Measurements from ENCODE around the gene SRC.

SRC gene

DNA sequence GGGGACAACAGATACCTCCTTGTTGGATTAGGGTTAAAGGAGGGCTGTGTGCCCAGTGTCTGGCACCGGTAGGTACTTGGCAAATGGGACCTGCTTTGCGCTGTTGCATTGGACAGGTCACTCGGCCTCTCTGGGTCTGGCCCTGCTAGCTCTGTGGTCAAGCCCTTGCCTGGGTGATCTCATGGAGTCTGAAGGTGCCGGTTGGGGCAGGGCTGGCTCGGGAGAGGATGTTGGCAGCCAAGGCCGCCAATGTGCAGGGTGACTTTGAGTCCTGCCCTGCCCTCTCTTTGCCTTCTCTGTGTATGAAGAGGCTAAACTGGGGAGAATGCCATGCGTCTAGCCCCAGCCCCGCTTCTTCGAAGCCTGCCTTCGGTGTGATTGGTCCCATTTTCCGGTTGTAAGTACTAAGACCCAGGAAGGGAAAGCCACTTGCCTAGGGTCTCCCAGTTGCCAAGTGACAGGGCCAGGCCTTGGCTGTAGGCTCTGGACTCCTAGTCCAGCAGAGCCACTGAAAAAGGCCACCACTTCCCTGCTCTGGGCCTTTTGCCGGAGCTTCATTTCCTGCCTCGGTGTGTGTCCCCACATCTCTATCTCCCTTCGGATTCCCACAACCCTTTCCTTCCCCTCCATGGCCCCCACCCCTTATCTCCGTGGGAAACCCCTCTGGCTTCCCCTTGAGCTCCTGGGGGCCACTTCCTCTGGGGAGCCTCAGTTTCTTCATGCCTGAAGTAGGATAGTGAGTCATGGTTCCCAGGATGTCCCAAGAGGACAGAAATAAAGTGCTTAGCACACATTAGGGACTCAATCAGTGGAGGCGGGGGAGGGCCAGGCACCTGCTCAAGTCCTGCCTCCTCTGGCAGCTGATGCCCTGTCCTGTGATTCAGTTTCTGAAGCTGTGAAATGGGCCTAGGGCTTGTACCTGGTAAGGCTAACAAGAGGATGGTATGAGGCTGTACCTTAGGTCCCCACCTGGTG lies 3.9 kb downstream of the SRC start:
- TF ChIP-seq, protein P1, sequence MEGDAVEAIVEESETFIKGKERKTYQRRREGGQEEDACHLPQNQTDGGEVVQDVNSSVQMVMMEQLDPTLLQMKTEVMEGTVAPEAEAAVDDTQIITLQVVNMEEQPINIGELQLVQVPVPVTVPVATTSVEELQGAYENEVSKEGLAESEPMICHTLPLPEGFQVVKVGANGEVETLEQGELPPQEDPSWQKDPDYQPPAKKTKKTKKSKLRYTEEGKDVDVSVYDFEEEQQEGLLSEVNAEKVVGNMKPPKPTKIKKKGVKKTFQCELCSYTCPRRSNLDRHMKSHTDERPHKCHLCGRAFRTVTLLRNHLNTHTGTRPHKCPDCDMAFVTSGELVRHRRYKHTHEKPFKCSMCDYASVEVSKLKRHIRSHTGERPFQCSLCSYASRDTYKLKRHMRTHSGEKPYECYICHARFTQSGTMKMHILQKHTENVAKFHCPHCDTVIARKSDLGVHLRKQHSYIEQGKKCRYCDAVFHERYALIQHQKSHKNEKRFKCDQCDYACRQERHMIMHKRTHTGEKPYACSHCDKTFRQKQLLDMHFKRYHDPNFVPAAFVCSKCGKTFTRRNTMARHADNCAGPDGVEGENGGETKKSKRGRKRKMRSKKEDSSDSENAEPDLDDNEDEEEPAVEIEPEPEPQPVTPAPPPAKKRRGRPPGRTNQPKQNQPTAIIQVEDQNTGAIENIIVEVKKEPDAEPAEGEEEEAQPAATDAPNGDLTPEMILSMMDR (IDR thresholded peaks at IDR 0.05; ENCODE audit: extremely low read depth, insufficient read depth, missing control alignments), result no peak
- DNase-seq (ENCODE audit: low spot score), result no peak
- in situ Hi-C loops (cut with MboI; ENCODE audit: low pct_unique_long_range_greater_than_20kb, low sequenced_read_pairs, unreplicated experiment), result no loop called here

GRCh38 chr20:37350649-37351574 lies 5.0 kb downstream of the SRC start:
- DNase-seq (ENCODE audit: low spot score), result no peak
- TF ChIP-seq, protein P1 (IDR thresholded peaks at IDR 0.05; ENCODE audit: extremely low read depth, insufficient read depth, missing control alignments), result no peak
- in situ Hi-C loops (cut with MboI; ENCODE audit: low pct_unique_long_range_greater_than_20kb, low sequenced_read_pairs, unreplicated experiment), result no loop called here

GRCh38 chr20:37351689-37352607 lies 6.0 kb downstream of the SRC start:
- DNase-seq (ENCODE audit: low spot score), result no peak
- in situ Hi-C loops (cut with MboI; ENCODE audit: low pct_unique_long_range_greater_than_20kb, low sequenced_read_pairs, unreplicated experiment), result no loop called here
- TF ChIP-seq, protein P1 (IDR thresholded peaks at IDR 0.05; ENCODE audit: extremely low read depth, insufficient read depth, missing control alignments), result no peak

GRCh38 chr20:37352608-37352980 lies 6.7 kb downstream of the SRC start:
- no peak for DNase-seq (ENCODE audit: low spot score)
- in situ Hi-C loops (cut with MboI; ENCODE audit: low pct_unique_long_range_greater_than_20kb, low sequenced_read_pairs, unreplicated experiment), result no loop called here
- TF ChIP-seq, protein P1 (IDR thresholded peaks at IDR 0.05; ENCODE audit: extremely low read depth, insufficient read depth, missing control alignments), result no peak

- no peak for DNase-seq (ENCODE audit: low spot score)
- in situ Hi-C loops (cut with MboI; ENCODE audit: low pct_unique_long_range_greater_than_20kb, low sequenced_read_pairs, unreplicated experiment), result no loop called here
- TF ChIP-seq, protein P1 (IDR thresholded peaks at IDR 0.05; ENCODE audit: extremely low read depth, insufficient read depth, missing control alignments), result no peak
Observed at GRCh38 chr20:37353285-37353849, 7.4 kb downstream of the SRC start.
